MM.1S (cell line): ENCODE measurements around the gene ARHGAP12.
"Not testable (repeated sequence)": the region's sequence is repeated elsewhere in the genome, so short reads cannot be mapped to it uniquely, and the experiment has no call there.

Source experiments
- DNase-seq: peaks from one replicate; pipeline ENCODE4 v3.0.0-alpha.2; 2015
- H2AFZ ChIP-seq: fragments of 300-600 bp; sonication (generic); 2 replicates; pipeline ENCODE4 v1.6.0; 2016; ENCODE audit warnings: antibody characterized with exemption, low read length
- H3F3A ChIP-seq: fragments of 300-600 bp; sonication (generic); 2 replicates; pipeline ENCODE4 v1.6.1; 2016; ENCODE audit warnings: mild to moderate bottlenecking, antibody characterized with exemption, low read length, moderate library complexity, mixed read lengths; ENCODE audit not compliant: insufficient read depth
- H3K27ac ChIP-seq: fragments of 300-600 bp; sonication (generic); 2 replicates; pipeline ENCODE4 v1.5.1; 2016; ENCODE audit warnings: mild to moderate bottlenecking, low read length
- H3K27me3 ChIP-seq: fragments of 300-600 bp; sonication (generic); replicated peaks from 2 replicates; pipeline ENCODE4 v1.6.0; 2016; ENCODE audit warnings: low read length; ENCODE audit not compliant: insufficient read depth
- H3K36me3 ChIP-seq: fragments of 300-600 bp; sonication (generic); replicated peaks from 2 replicates; pipeline ENCODE4 v1.6.1; 2016; ENCODE audit warnings: mild to moderate bottlenecking, low read length, mixed read lengths; ENCODE audit not compliant: insufficient read depth
- H3K4me1 ChIP-seq: fragments of 300-600 bp; sonication (generic); 2 replicates; pipeline ENCODE4 v1.6.1; 2016; ENCODE audit warnings: low read length, mixed read lengths
- H3K4me2 ChIP-seq: fragments of 300-600 bp; sonication (generic); 2 replicates; pipeline ENCODE4 v1.6.0; 2016; ENCODE audit warnings: low read depth, low read length
- H3K4me3 ChIP-seq: fragments of 300-600 bp; sonication (generic); 2 replicates; pipeline ENCODE4 v1.5.1; 2016; ENCODE audit warnings: low read length, mixed read lengths
- H3K79me2 ChIP-seq: fragments of 300-600 bp; sonication (generic); 2 replicates; pipeline ENCODE4 v1.6.1; 2016; ENCODE audit warnings: mixed run types, low read length, mixed read lengths
- H3K9ac ChIP-seq: fragments of 300-600 bp; sonication (generic); 2 replicates; pipeline ENCODE4 v1.6.1; 2016; ENCODE audit warnings: low read length, mixed read lengths
- H3K9me2 ChIP-seq: fragments of 300-600 bp; sonication (generic); replicated peaks from 2 replicates; pipeline ENCODE4 v1.6.1; 2016; ENCODE audit warnings: mild to moderate bottlenecking, low read length, mixed read lengths; ENCODE audit not compliant: insufficient read depth
- H3K9me3 ChIP-seq: fragments of 300-600 bp; sonication (generic); replicated peaks from 2 replicates; pipeline ENCODE4 v1.6.1; 2016; ENCODE audit warnings: mild to moderate bottlenecking, low read length, mixed read lengths; ENCODE audit not compliant: insufficient read depth
- H4K20me1 ChIP-seq: fragments of 300-600 bp; sonication (generic); 2 replicates; pipeline ENCODE4 v1.6.1; 2016; ENCODE audit warnings: mild to moderate bottlenecking, low read length, moderate library complexity, mixed read lengths; ENCODE audit not compliant: insufficient read depth
- EZH2 ChIP-seq: fragments of 300-600 bp; sonication (generic); optimal IDR thresholded peaks from 2 replicates; pipeline ENCODE3; 2017; ENCODE audit warnings: low read depth, mild to moderate bottlenecking, antibody characterized with exemption, low read length, mixed read lengths
- EZH2phosphoT487 ChIP-seq: fragments of 300-600 bp; sonication (generic); IDR thresholded peaks from 2 replicates; pipeline ENCODE4 v1.6.1; 2018; ENCODE audit warnings: antibody characterized with exemption, low read length
- TF ChIP-seq, protein P1 (sequence below): fragments of 300-600 bp; sonication (generic); IDR thresholded peaks from 2 replicates; pipeline ENCODE4 v1.5.1; 2016; ENCODE audit warnings: antibody characterized with exemption, low read length, mixed read lengths

ARHGAP12 gene

DNA sequence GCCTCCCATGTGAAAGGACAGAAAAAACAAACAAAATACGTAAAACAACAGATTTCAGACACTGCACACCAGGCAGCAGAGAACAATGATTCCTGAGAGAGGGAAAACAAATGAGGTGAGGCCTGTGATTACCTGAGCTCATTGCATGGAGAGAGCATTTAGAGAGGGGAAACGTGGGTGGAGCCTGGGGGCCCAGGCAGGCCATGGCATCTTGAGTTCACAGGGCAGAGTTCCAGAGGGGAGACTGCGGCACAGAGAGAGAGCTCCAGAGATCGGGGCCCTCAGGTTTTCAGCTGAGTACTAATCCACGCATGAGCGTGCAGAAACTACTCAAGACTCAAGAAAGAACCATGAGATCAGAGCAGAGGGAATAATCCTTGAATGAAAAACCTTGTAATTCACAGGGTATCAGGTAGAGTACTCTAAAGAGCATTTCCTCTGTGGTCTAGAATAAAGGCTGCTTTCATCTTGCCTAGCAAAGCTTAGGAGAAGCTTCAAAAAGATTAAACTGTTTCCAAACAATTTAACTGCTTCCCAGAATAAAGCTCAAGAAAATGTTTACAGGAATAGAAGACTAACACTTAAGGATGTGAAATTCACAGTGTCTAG, 46.6 kb upstream of the ARHGAP12 start:
- DNase-seq = no peak
- H3F3A ChIP-seq = no peaks in the 10 kb centered on the region
- no peak overlapping the region for H3K4me3 ChIP-seq
- no peak overlapping the region for H3K27ac ChIP-seq
- H3K9me3 ChIP-seq = no peaks in the 10 kb centered on the region
- H3K4me2 ChIP-seq = no peak overlapping the region
- H3K79me2 ChIP-seq = no peaks in the 10 kb centered on the region
- no peak overlapping the region for H3K9ac ChIP-seq
- H3K27me3 ChIP-seq = no peaks in the 10 kb centered on the region
- H2AFZ ChIP-seq = no peak overlapping the region
- no peaks in the 10 kb centered on the region for H4K20me1 ChIP-seq
- no peaks in the 10 kb centered on the region for H3K36me3 ChIP-seq
- no peak for TF ChIP-seq EZH2phosphoT487
- no peak for TF ChIP-seq EZH2
- TF ChIP-seq, protein P1, sequence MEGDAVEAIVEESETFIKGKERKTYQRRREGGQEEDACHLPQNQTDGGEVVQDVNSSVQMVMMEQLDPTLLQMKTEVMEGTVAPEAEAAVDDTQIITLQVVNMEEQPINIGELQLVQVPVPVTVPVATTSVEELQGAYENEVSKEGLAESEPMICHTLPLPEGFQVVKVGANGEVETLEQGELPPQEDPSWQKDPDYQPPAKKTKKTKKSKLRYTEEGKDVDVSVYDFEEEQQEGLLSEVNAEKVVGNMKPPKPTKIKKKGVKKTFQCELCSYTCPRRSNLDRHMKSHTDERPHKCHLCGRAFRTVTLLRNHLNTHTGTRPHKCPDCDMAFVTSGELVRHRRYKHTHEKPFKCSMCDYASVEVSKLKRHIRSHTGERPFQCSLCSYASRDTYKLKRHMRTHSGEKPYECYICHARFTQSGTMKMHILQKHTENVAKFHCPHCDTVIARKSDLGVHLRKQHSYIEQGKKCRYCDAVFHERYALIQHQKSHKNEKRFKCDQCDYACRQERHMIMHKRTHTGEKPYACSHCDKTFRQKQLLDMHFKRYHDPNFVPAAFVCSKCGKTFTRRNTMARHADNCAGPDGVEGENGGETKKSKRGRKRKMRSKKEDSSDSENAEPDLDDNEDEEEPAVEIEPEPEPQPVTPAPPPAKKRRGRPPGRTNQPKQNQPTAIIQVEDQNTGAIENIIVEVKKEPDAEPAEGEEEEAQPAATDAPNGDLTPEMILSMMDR = no peak
- no peaks in the 10 kb centered on the region for H3K4me1 ChIP-seq
- no peaks in the 10 kb centered on the region for H3K9me2 ChIP-seq

DNA sequence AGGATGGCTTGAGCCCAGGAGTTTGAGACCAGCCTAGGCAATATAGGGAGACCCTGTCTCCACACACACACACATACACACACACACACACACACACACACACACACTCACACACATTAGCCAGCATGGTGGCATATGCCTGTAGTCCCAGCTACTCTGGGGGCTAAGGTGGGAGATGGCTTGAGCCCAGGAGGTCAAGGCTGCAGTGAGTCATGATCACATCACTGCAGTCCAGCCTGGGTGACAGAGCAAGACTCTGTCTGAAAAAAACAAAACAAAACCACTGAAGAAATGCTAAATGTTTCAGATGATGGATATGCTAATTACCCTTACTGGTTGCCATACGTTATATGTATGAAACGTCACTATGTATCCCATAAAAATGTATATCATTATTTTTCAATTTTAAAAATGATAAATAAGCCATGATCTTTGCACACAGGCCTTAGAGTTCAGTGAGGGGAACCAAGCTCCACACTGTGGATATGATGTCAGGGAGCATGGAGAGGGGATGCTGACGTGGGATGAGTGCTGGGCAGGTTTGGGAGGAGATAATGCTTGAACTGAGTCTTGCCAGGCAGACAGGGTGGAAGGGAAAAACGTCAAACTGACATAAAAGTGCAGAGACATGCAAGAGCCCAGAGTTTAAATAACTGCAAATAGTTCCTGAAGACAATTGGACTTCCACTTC, 45.9 kb upstream of the ARHGAP12 start:
- no peak for DNase-seq
- H3K9me3 ChIP-seq = no peaks in the 10 kb centered on the region
- no peak overlapping the region for H2AFZ ChIP-seq
- TF ChIP-seq EZH2 (no peak), EZH2phosphoT487 (no peak)
- TF ChIP-seq, protein P1 = no peak
- no peaks in the 10 kb centered on the region for H3K4me1 ChIP-seq
- H3K79me2 ChIP-seq = no peaks in the 10 kb centered on the region
- no peak overlapping the region for H3K27ac ChIP-seq
- H4K20me1 ChIP-seq = no peaks in the 10 kb centered on the region
- no peaks in the 10 kb centered on the region for H3K36me3 ChIP-seq
- no peaks in the 10 kb centered on the region for H3K9me2 ChIP-seq
- H3F3A ChIP-seq = no peaks in the 10 kb centered on the region
- no peak overlapping the region for H3K4me2 ChIP-seq
- no peak overlapping the region for H3K9ac ChIP-seq
- no peaks in the 10 kb centered on the region for H3K27me3 ChIP-seq
- H3K4me3 ChIP-seq = no peak overlapping the region

DNA sequence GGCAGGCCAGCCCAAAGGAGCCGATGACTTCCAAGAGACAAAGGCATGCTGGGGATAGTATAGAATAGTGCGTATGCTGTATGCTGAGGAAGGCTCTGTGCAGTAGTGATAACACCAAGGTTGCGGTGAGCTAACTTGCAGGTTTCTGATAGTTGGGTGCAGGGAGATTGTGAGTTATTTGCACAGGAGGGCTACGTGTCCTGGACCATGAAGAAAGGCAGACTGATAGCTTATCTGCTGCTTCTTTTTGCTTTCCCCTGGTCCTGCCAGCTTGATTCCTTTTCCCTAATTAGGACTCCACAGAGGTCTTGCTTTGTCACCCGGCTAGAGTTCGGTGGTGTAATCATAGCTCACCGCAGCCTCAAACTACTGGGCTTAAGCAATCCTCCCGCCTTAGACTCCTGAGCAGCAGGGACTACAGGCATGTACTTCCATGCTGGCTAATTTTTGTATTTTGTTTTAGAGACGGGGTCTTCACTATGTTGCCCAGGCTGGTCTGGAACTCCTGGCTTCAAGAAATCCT, 43.9 kb upstream of the ARHGAP12 start:
- no peak overlapping the region for H3K4me3 ChIP-seq
- no peaks in the 10 kb centered on the region for H3K9me3 ChIP-seq
- DNase-seq = no peak
- no peaks in the 10 kb centered on the region for H3K4me1 ChIP-seq
- H3K9ac ChIP-seq = no peak overlapping the region
- H4K20me1 ChIP-seq = no peaks in the 10 kb centered on the region
- H3K9me2 ChIP-seq = no peaks in the 10 kb centered on the region
- TF ChIP-seq EZH2 (no peak), EZH2phosphoT487 (no peak)
- TF ChIP-seq, protein P1 = no peak
- H3K4me2 ChIP-seq = no peak overlapping the region
- no peaks in the 10 kb centered on the region for H3K79me2 ChIP-seq
- no peak overlapping the region for H3K27ac ChIP-seq
- H2AFZ ChIP-seq = no peak overlapping the region
- no peaks in the 10 kb centered on the region for H3F3A ChIP-seq
- H3K36me3 ChIP-seq = no peaks in the 10 kb centered on the region
- H3K27me3 ChIP-seq = no peaks in the 10 kb centered on the region

DNA sequence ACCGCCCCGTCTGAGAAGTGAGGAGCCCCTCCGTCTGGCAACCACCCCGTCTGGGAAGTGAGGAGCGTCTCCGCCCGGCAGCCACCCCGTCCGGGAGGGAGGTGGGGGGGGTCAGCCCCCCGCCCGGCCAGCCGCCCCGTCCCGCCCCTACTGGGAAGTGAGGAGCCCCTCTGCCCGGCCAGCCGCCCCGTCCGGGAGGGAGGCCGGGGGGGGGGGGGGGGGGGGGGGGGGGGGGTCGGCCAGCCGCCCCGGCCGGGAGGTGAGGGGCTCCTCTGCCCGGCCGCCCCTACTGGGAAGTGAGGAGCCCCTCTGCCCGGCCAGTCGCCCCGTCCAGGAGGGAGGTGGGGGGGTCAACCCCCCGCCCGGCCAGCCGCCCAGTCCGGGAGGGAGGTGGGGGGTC, 41.2 kb upstream of the ARHGAP12 start:
- H3F3A ChIP-seq, H3K9ac ChIP-seq, H3K9me2 ChIP-seq, H3K4me3 ChIP-seq, H3K4me1 ChIP-seq, H2AFZ ChIP-seq, H3K36me3 ChIP-seq, H3K9me3 ChIP-seq, H4K20me1 ChIP-seq, H3K27me3 ChIP-seq, H3K4me2 ChIP-seq, DNase-seq, H3K27ac ChIP-seq, H3K79me2 ChIP-seq: not testable (repeated sequence)
